GM15510 (cell line): Measurements from ENCODE around the gene SLC43A2.

Source experiments
- POLR2A ChIP-seq: IDR thresholded peaks from 3 replicates; pipeline ENCODE4 v1.6.1; 2011; ENCODE audit warnings: borderline replicate concordance; ENCODE audit not compliant: insufficient read length; ENCODE audit errors: extremely low read depth

SLC43A2 gene

DNA sequence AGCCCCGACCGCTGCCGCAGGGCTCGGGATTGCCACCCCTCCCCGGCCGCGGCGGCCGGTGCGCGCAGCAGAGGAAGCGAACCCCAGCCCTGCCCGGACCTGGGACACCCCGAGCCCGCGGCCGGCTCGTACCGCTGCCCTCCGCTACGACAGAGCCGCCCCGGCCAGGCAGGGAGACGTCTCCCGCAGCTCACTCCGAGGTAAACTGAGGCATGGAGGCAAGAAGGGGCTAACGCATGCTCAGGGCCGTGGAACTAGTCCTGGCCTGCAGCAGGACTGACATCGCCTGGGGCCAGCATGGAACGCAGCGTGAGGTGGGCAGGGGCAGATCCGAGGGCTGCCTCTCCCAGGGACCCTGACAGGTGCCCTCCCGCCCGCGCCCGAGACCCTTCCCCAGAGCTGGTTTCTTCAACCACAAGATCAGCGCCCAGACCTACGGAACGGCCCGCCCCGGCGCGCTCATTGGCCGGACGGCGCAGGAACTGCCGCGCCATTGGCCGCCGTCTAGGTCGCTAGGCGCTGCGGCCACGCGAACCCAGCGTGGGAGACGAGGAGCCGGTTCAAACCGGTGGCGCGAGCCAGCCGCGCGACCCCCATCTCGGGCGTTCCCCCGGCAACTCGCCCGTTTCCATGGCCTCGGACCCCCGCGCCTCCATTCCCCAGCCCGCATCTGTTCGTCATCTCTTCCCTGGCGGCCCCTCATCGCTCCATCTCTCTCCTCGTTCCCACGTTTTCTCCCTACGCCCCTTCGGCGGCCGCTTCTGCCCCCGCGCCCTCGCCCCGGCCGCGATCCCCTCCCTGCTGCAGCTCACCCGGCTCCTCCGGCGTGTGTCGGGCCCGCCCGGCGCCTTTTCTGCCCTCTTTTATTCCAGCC is at the start of gene SLC43A2:
Gene SLC43A2, minus strand, starts transcription at position 853 of the 874 bp plus-strand sequence. CDS start 960 bp downstream, outside the sequence.
- peak; percentile 16 for TF ChIP-seq POLR2A

DNA sequence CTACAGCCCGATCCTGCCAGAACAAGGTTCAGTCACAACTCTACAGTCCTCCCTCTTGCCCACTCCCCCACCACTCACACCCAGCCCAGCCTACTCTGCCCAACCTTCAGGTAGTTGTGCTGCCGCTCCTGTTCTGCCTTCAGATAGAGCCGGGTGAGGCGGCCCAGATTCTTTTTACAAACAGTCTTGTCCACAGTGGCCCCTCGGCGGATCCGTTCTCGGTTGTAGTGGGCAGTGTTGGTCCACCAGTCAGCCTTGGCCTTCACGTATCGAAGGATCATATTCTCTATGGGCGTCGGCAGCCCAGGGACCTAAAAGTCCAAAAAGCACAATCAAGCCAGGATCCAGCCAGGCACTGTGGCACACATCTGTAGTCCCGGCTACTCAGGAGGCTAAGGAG is 47.8 kb upstream of the SLC43A2 start:
- TF ChIP-seq POLR2A = no peak

GRCh38 chr17:1673041-1673785 is 44.6 kb upstream of the SLC43A2 start:
- no peak for TF ChIP-seq POLR2A

DNA sequence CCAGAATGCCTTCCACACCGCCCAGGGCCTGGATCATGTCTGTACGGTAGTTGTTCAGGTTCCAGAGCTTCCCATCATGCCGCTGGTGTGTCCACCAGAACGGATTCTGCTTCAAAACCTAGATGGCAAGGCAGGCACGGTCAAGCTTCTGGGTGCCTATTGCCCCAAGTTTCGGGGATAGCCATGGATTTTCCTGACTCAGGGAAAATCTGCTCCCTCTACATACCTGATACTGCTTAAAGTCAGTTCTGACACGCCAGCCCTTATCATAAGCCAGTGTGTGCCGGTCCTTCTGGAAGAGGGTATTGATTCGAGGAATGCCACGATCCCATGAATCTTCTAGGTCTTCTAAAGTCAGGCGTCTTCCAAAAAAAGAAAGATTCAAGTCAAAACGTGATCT is 32.4 kb upstream of the SLC43A2 start:
- no peak for TF ChIP-seq POLR2A

DNA sequence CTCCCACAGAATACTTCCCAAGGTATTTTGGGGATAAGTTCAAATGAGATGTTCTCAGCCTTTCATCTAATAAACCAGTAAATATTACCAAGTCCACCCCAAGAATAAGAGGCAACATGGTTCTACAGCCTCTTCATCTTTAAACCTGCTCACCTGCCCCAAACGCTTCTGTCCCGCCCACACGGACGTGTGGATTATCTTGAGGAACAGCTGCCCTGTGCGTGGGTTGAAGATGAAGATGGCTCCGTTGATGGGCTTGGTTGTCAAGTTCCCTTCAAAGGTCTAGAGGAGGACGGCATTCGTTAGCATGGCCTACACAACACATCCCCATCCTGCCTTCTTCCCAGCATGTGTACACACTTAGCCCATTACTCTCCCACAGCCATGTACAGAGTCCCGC is 29.5 kb upstream of the SLC43A2 start:
- no peak for TF ChIP-seq POLR2A

- no peak for TF ChIP-seq POLR2A
These were observed 25.1 kb upstream of the SLC43A2 start for GRCh38 chr17:1653735-1654134.

GRCh38 chr17:1651559-1651844 is 22.9 kb upstream of the SLC43A2 start:
- no peak for TF ChIP-seq POLR2A

DNA sequence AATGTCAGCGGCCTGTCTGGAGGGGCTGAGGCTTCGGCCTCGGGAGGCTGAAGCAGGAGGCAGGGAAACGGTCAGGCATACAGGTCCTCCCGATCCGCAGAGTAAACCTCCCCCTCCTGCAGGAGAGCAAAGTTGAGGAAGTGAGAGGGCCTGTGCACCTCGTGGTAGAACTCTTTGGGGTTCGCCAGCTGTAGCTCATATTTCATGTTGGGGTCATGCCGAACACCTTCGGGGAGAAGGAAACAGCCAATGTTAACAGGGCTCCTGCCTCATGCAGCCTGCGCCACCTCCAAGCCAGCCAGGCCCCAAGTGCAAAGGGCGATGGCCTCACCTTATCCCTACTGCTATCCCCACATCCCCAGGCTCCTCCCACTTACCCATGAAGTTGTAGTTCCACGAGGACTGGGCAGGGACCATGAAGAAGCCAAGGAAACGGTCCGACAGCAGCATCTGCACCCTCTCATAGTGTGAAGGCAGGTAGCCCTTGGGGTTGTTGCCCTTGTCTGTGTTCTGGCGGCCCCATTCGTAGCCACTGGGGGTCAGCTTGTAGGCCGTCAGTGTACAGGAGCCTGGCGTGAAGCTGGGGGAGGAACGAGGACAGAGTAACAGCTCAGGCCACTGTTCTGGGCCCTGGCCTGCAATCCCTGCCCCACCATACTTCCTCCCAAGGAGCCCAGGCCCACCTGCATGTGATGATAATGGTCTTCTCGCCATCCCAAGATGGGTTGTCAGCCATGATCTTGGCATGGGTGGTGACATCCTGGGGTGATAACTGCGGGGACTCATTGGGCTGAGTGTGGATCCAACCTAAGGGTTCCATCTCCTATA is 22.3 kb upstream of the SLC43A2 start:
- no peak for TF ChIP-seq POLR2A

- no peak for TF ChIP-seq POLR2A
These were observed 21.3 kb upstream of the SLC43A2 start, which contains the start of gene RILP for GRCh38 chr17:1649844-1650501. TSS of gene RILP (minus strand) at chr17:1649866. CDS start at chr17:1649804, 62 bp downstream.

GRCh38 chr17:1648963-1649843 is 20.6 kb upstream of the SLC43A2 start:
- TF ChIP-seq POLR2A = no peak

DNA sequence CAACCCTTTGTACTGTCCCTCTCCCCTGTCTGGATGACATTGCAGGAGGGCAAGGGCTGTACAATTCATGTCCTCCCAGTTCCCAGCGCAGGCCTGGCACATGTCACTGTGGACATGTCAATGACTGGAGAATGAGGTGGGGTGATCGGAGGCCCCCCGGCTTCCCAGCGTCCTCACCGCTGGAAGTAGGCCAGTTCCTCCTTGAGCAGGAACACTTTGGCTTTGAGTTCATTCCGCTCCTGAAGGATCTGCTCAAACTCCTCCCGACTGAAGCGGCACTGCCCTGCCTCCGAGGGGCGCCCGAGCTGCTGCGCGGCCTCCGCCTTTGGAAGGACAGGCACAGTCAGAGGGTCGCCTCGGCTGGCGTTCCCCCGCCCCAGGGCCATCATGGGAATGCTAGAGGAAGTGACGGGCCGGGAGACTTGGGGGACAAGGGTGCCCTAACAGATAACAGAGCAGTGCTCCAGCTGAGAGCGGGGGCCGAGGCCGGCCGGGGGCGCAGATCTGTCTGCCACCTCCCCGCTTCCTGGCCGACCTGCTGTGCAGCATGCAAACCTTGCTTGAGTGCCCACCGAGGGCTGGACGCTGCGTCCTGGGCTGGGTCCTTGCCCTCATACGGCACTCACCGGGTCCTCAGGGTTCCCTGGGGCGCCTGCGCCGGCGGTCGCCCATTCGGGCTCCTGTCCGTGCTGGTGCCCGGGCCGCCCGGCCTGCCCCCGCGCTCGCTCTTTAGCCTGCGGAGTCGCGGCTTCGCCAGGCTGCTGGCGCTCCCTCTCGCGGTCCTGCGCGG is 19.7 kb upstream of the SLC43A2 start:
- TF ChIP-seq POLR2A = no peak

- no peak for TF ChIP-seq POLR2A
These were observed 19.2 kb upstream of the SLC43A2 start for GRCh38 chr17:1647802-1648171.
